Calu3 (cell line): Measurements from ENCODE around the gene CRELD1. TPM values are rescaled to one million over a fixed set of nuclear protein-coding genes. Genes with fewer than 3 reads are reported as not detected.

Experiments
- BruUV-seq: library from RNA; stranded (reverse); fragments of 400-500 nt; replicated peaks from 2 replicates; lab custom pipeline; 2021; lab: Mats Ljungman, UMichigan
- CTCF ChIA-PET: fragments of 300-600 bp; sonication (Branson Sonifier 250); formaldehyde crosslinking; loops from one replicate; lab custom pipeline; 2022; ENCODE audit warnings: antibody characterized with exemption; lab: Charles Lee
- DNase-seq: peaks from one replicate; pipeline ENCODE4 v3.0.0; 2022
- H3K27ac Mint-ChIP-seq: one replicate; pipeline ENCODE4 v1.8.0; 2022; ENCODE audit warnings: mixed read lengths; ENCODE audit not compliant: unreplicated experiment
- H3K27me3 Mint-ChIP-seq: one replicate; pipeline ENCODE4 v1.8.0; 2022; ENCODE audit warnings: mixed read lengths; ENCODE audit not compliant: unreplicated experiment
- H3K36me3 Mint-ChIP-seq: one replicate; pipeline ENCODE4 v1.8.0; 2022; ENCODE audit warnings: mild to moderate bottlenecking, moderate library complexity, mixed read lengths; ENCODE audit not compliant: insufficient read depth, unreplicated experiment
- H3K4me1 Mint-ChIP-seq: one replicate; pipeline ENCODE4 v1.8.0; 2022; ENCODE audit warnings: mild to moderate bottlenecking, low read depth, mixed read lengths; ENCODE audit not compliant: unreplicated experiment
- H3K4me3 Mint-ChIP-seq: one replicate; pipeline ENCODE4 v1.8.0; 2022; ENCODE audit warnings: mild to moderate bottlenecking, low read depth, moderate library complexity, mixed read lengths; ENCODE audit not compliant: unreplicated experiment
- H3K9me3 Mint-ChIP-seq: one replicate; pipeline ENCODE4 v1.8.0; 2022; ENCODE audit warnings: low read depth, mixed read lengths; ENCODE audit not compliant: unreplicated experiment
- CTCF ChIP-seq: fragments of 200-600 bp; IDR thresholded peaks from one replicate; pipeline ENCODE4 v1.8.0; 2022; ENCODE audit warnings: antibody characterized with exemption; ENCODE audit not compliant: unreplicated experiment
- intact Hi-C: fragments of 100-400 bp; cut with micrococcal nuclease; formaldehyde crosslinking; loops from one replicate; pipeline ENCODE4 v1.10.0; 2022; ENCODE audit not compliant: unreplicated experiment
- total RNA-seq: library from RNA; stranded (reverse); gene quantifications from 2 replicates; pipeline ENCODE4 v1.2.3, GENCODE V29; 2022

Gene CRELD1
- total RNA-seq, 1 experiment from 2014 or later: 25.4 TPM

GRCh38 chr3:9913601-9914000 lies 20.0 kb upstream of the CRELD1 start:
- Mint-ChIP-seq H3K27ac (no peak overlapping the region), H3K27me3 (no peaks in the 10 kb centered on the region), H3K9me3 (no peaks in the 10 kb centered on the region), H3K4me3 (no peak overlapping the region), H3K4me1 (peaks cover 18% of the 10 kb centered on the region), H3K36me3 (peaks cover 31% of the 10 kb centered on the region)
- intact Hi-C loops: no loop called here
- no peak for DNase-seq
- no peak for TF ChIP-seq CTCF
- CTCF ChIA-PET: no interaction called here
- BruUV-seq: no TSS peak

GRCh38 chr3:9914011-9914410 lies 19.6 kb upstream of the CRELD1 start:
- intact Hi-C loops: no loop called here
- CTCF ChIA-PET: no interaction called here
- H3K4me3 Mint-ChIP-seq: no peak overlapping the region
- H3K9me3 Mint-ChIP-seq: no peaks in the 10 kb centered on the region
- DNase-seq: no peak
- H3K27ac Mint-ChIP-seq: no peak overlapping the region
- H3K4me1 Mint-ChIP-seq: peaks cover 18% of the 10 kb centered on the region
- no peak for TF ChIP-seq CTCF
- H3K27me3 Mint-ChIP-seq: no peaks in the 10 kb centered on the region
- peaks cover 31% of the 10 kb centered on the region for H3K36me3 Mint-ChIP-seq
- no TSS peak for BruUV-seq

- intact Hi-C loops: no loop called here
- Mint-ChIP-seq H3K27ac (no peak overlapping the region), H3K4me1 (peaks cover 12% of the 10 kb centered on the region), H3K9me3 (no peaks in the 10 kb centered on the region), H3K4me3 (no peak overlapping the region), H3K27me3 (no peaks in the 10 kb centered on the region), H3K36me3 (peaks cover 29% of the 10 kb centered on the region)
- no TSS peak for BruUV-seq
- CTCF ChIA-PET: no interaction called here
- no peak for TF ChIP-seq CTCF
- DNase-seq: no peak
Observed at GRCh38 chr3:9914559-9915253, 18.9 kb upstream of the CRELD1 start.

- no peak for DNase-seq
- H3K27ac Mint-ChIP-seq: no peak overlapping the region
- intact Hi-C loops: no loop called here
- H3K27me3 Mint-ChIP-seq: no peaks in the 10 kb centered on the region
- BruUV-seq: no TSS peak
- peaks cover 22% of the 10 kb centered on the region for H3K36me3 Mint-ChIP-seq
- CTCF ChIA-PET: no interaction called here
- no peak overlapping the region for H3K4me3 Mint-ChIP-seq
- H3K4me1 Mint-ChIP-seq: peaks cover 9% of the 10 kb centered on the region
- TF ChIP-seq CTCF: no peak
- H3K9me3 Mint-ChIP-seq: no peaks in the 10 kb centered on the region
Observed at GRCh38 chr3:9915254-9916141, 18.1 kb upstream of the CRELD1 start.
